Measurements from ENCODE around the gene CENPN.

- TF ChIP-seq POLR2AphosphoS5 (IDR thresholded peaks at IDR 0.05) = no peak
- TF ChIP-seq, protein P1, sequence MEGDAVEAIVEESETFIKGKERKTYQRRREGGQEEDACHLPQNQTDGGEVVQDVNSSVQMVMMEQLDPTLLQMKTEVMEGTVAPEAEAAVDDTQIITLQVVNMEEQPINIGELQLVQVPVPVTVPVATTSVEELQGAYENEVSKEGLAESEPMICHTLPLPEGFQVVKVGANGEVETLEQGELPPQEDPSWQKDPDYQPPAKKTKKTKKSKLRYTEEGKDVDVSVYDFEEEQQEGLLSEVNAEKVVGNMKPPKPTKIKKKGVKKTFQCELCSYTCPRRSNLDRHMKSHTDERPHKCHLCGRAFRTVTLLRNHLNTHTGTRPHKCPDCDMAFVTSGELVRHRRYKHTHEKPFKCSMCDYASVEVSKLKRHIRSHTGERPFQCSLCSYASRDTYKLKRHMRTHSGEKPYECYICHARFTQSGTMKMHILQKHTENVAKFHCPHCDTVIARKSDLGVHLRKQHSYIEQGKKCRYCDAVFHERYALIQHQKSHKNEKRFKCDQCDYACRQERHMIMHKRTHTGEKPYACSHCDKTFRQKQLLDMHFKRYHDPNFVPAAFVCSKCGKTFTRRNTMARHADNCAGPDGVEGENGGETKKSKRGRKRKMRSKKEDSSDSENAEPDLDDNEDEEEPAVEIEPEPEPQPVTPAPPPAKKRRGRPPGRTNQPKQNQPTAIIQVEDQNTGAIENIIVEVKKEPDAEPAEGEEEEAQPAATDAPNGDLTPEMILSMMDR (IDR thresholded peaks at IDR 0.05) = no peak
Observed at GRCh38 chr16:80993834-80994233, 13.2 kb upstream of the CENPN start.

All from breast epithelium (tissue), 3 donors.